SK-N-SH treated with all-trans-retinoic acid at 6 μM for 48 hours (cell line): ENCODE results near the gene ISX.
"Not testable (repeated sequence)": the region's sequence is repeated elsewhere in the genome, so short reads cannot be mapped to it uniquely, and the experiment has no call there.

ENCODE experiments used
- ATAC-seq: fragments of 200-7000 bp; cut with Tn5 transposase; 3 replicates; pipeline ENCODE4 v1.9.1; 2020; ENCODE audit warnings: mild to moderate bottlenecking, moderate library complexity
- ARNTL ChIP-seq: fragments of 450-650 bp; formaldehyde crosslinking; IDR thresholded peaks from 2 replicates; pipeline ENCODE4 v1.5.0; 2020; ENCODE audit warnings: low read depth, mild to moderate bottlenecking, moderate library complexity, borderline replicate concordance
- CREB5 ChIP-seq: fragments of 250-450 bp; sonication (Bioruptor Pico); IDR thresholded peaks from 2 replicates; pipeline ENCODE4 v1.5.1; 2020; ENCODE audit warnings: low read depth, mild to moderate bottlenecking, moderate library complexity
- CSDC2 ChIP-seq: fragments of 250-450 bp; sonication (Bioruptor Pico); IDR thresholded peaks from 2 replicates; pipeline ENCODE4 v1.5.0; 2020; ENCODE audit warnings: mild to moderate bottlenecking, moderate library complexity
- CSRNP3 ChIP-seq: fragments of 250-450 bp; sonication (Bioruptor Pico); IDR thresholded peaks from 2 replicates; pipeline ENCODE4 v1.5.1; 2021; ENCODE audit warnings: mild to moderate bottlenecking, moderate library complexity
- ESRRG ChIP-seq: fragments of 250-450 bp; sonication (Bioruptor Pico); IDR thresholded peaks from 2 replicates; pipeline ENCODE4 v1.6.1; 2021; ENCODE audit warnings: mild to moderate bottlenecking
- GLIS3 ChIP-seq: fragments of 250-450 bp; sonication (Bioruptor Pico); IDR thresholded peaks from 2 replicates; pipeline ENCODE4 v1.5.0; 2020; ENCODE audit warnings: mild to moderate bottlenecking, moderate library complexity
- ISL1 ChIP-seq: fragments of 250-450 bp; sonication (Bioruptor Pico); IDR thresholded peaks from 2 replicates; pipeline ENCODE4 v2.1.2; 2022; ENCODE audit warnings: mild to moderate bottlenecking, moderate library complexity
- OSR1 ChIP-seq: fragments of 250-450 bp; sonication (Bioruptor Pico); IDR thresholded peaks from 2 replicates; pipeline ENCODE4 v1.8.0; 2022; ENCODE audit warnings: moderate library complexity, mild to moderate bottlenecking, inconsistent platforms
- PATZ1 ChIP-seq: fragments of 250-450 bp; sonication (Bioruptor Pico); IDR thresholded peaks from 2 replicates; pipeline ENCODE4 v1.8.0; 2020; ENCODE audit warnings: mild to moderate bottlenecking, moderate library complexity, borderline replicate concordance
- POU6F1 ChIP-seq: fragments of 250-450 bp; sonication (Bioruptor Pico); IDR thresholded peaks from 2 replicates; pipeline ENCODE4 v1.8.0; 2021; ENCODE audit warnings: low read depth, mild to moderate bottlenecking, moderate library complexity, borderline replicate concordance
- PPARA ChIP-seq: fragments of 250-450 bp; sonication (Bioruptor Pico); IDR thresholded peaks from 2 replicates; pipeline ENCODE4 v1.5.0; 2020; ENCODE audit warnings: mild to moderate bottlenecking, borderline replicate concordance
- RARB ChIP-seq: fragments of 250-450 bp; sonication (Bioruptor Pico); IDR thresholded peaks from 2 replicates; pipeline ENCODE4 v1.8.0; 2021; ENCODE audit warnings: mild to moderate bottlenecking, moderate library complexity
- SNAI2 ChIP-seq: fragments of 250-450 bp; sonication (Bioruptor Pico); IDR thresholded peaks from 2 replicates; pipeline ENCODE4 v1.5.0; 2020; ENCODE audit warnings: mild to moderate bottlenecking, moderate library complexity
- TCF4 ChIP-seq: fragments of 250-450 bp; sonication (Bioruptor Pico); IDR thresholded peaks from 2 replicates; pipeline ENCODE4 v1.8.0; 2021; ENCODE audit warnings: mild to moderate bottlenecking, moderate library complexity, borderline replicate concordance
- ZC3H10 ChIP-seq: fragments of 250-450 bp; sonication (Bioruptor Pico); IDR thresholded peaks from 2 replicates; pipeline ENCODE4 v1.5.1; 2021; ENCODE audit warnings: mild to moderate bottlenecking, moderate library complexity
- ZFP3 ChIP-seq: fragments of 250-450 bp; sonication (Bioruptor Pico); IDR thresholded peaks from 2 replicates; pipeline ENCODE4 v1.5.0; 2020; ENCODE audit warnings: mild to moderate bottlenecking, moderate library complexity
- ZFP30 ChIP-seq: fragments of 450-650 bp; formaldehyde crosslinking; IDR thresholded peaks from 2 replicates; pipeline ENCODE4 v1.5.0; 2022; ENCODE audit warnings: mild to moderate bottlenecking, moderate library complexity
- ZNF565 ChIP-seq: fragments of 450-650 bp; formaldehyde crosslinking; conservative IDR thresholded peaks from 2 replicates; pipeline ENCODE4 v1.5.0; 2020; ENCODE audit warnings: low read depth, mild to moderate bottlenecking, moderate library complexity
- ZNF70 ChIP-seq: fragments of 450-650 bp; formaldehyde crosslinking; IDR thresholded peaks from 2 replicates; pipeline ENCODE4 v1.5.0; 2020; ENCODE audit warnings: mild to moderate bottlenecking, moderate library complexity
- ZNF8 ChIP-seq: fragments of 450-650 bp; formaldehyde crosslinking; IDR thresholded peaks from 2 replicates; pipeline ENCODE4 v1.5.0; 2020; ENCODE audit warnings: mild to moderate bottlenecking, moderate library complexity

ISX gene

GRCh38 chr22:35021161-35021560 lies 44.8 kb upstream of the ISX start:
- TF ChIP-seq ZNF565 (CRISPR knock-in tag), result no peak
- no peak for TF ChIP-seq ZFP3 (CRISPR knock-in tag)
- no peak for TF ChIP-seq CSDC2 (CRISPR knock-in tag)
- TF ChIP-seq PPARA (CRISPR knock-in tag), result no peak
- no peak for TF ChIP-seq ZNF8 (CRISPR knock-in tag)
- no peak for TF ChIP-seq ARNTL
- no peak for TF ChIP-seq ZC3H10
- TF ChIP-seq POU6F1 (CRISPR knock-in tag), result no peak
- TF ChIP-seq ZFP30 (CRISPR knock-in tag), result no peak
- TF ChIP-seq SNAI2, result no peak
- no peak for TF ChIP-seq GLIS3 (CRISPR knock-in tag)
- ATAC-seq, result no peak

GRCh38 chr22:35022291-35022690 lies 43.7 kb upstream of the ISX start:
- ATAC-seq, result no peak
- TF ChIP-seq RARB (CRISPR knock-in tag) (no peak), OSR1 (no peak), ARNTL (no peak), ZFP3 (CRISPR knock-in tag) (no peak), TCF4 (no peak), PPARA (CRISPR knock-in tag) (no peak)
- TF ChIP-seq, all 23 proteins: peak for 0

GRCh38 chr22:35023692-35024363 lies 42.1 kb upstream of the ISX start:
- peak; percentile 81 for ATAC-seq
- TF ChIP-seq TCF4, result no peak
- no peak for TF ChIP-seq ZNF70 (CRISPR knock-in tag)
- TF ChIP-seq ESRRG, result no peak
- TF ChIP-seq ISL1 (CRISPR knock-in tag), result no peak
- TF ChIP-seq CSDC2 (CRISPR knock-in tag), result no peak
- TF ChIP-seq CSRNP3 (CRISPR knock-in tag), result no peak

- ATAC-seq, result peak; percentile 40
- TF ChIP-seq ZNF565 (CRISPR knock-in tag), result no peak
- no peak for TF ChIP-seq SNAI2
- TF ChIP-seq PATZ1, result no peak
- no peak for TF ChIP-seq ZC3H10
Measured at GRCh38 chr22:35024364-35024692, 41.6 kb upstream of the ISX start.

GRCh38 chr22:35030112-35030511 lies 35.8 kb upstream of the ISX start:
- ATAC-seq, result not testable (repeated sequence)

GRCh38 chr22:35032571-35032970 lies 33.4 kb upstream of the ISX start:
- TF ChIP-seq ZNF8 (CRISPR knock-in tag), result no peak
- no peak for TF ChIP-seq ZNF70 (CRISPR knock-in tag)
- no peak for TF ChIP-seq CSDC2 (CRISPR knock-in tag)
- no peak for TF ChIP-seq ZC3H10
- no peak for TF ChIP-seq PATZ1
- TF ChIP-seq CREB5 (CRISPR knock-in tag), result no peak
- TF ChIP-seq SNAI2, result no peak
- no peak for TF ChIP-seq ZFP3 (CRISPR knock-in tag)
- no peak for TF ChIP-seq TCF4
- TF ChIP-seq ISL1 (CRISPR knock-in tag), result no peak
- no peak for ATAC-seq
